Dedifferentiated amniotic fluid mesenchymal stem cell (primary cell): ENCODE data around the gene LINC00305.

Experiments
- DNase-seq: peaks from one replicate; pipeline ENCODE4 v3.0.0-alpha.2; 2016; ENCODE audit errors: extremely low spot score

The LINC00305 gene

DNA sequence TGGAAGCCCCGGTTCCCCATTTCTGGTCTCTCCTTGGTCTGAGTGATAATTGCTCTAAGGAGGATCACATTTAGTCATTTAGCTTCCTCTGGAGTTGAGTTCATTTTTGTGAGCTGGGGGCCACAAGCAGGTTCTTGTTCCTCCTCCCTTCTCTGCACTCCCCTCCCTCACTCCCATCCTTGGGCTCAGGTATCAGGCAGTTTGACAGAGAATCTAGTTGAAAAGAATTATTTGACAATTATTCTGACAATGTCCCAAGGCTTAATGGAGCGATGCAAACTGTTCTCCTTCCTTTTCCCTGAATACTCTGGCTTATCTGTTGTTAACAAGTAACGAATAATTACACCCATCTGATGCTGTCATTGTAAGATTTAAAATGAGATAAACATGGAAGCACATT is 117.5 kb downstream of the LINC00305 start:
- DNase-seq, result no peak
